GM12878 (cell line): ENCODE results near the gene CARHSP1. TPM values are rescaled to one million over a fixed set of nuclear protein-coding genes. Genes with fewer than 3 reads are reported as not detected.

Experiments
- ATAC-seq: fragments of 200-7000 bp; cut with Tn5 transposase; 3 replicates; pipeline ENCODE4 v1.9.1; 2020; ENCODE audit warnings: mild to moderate bottlenecking, moderate library complexity
- Bru-seq: library from RNA; stranded (reverse); fragments of 400-500 nt; gene quantifications from one replicate; lab custom pipeline; 2021; lab: Mats Ljungman, UMichigan
- BruChase-seq, 2 experiments: library from RNA; stranded (reverse); fragments of 400-500 nt; gene quantifications; one replicate each; lab custom pipeline; 2021; lab: Mats Ljungman, UMichigan
- BruUV-seq: library from RNA; stranded (reverse); fragments of 400-500 nt; replicated peaks from 2 replicates; lab custom pipeline; 2021; lab: Mats Ljungman, UMichigan
- CTCF ChIA-PET: fragments of 300-600 bp; sonication (Branson Sonifier 250); formaldehyde crosslinking; extraction: SDS; loops from one replicate; lab custom pipeline; 2021; ENCODE audit warnings: inconsistent platforms; lab: Yijun Ruan, JAX
- POLR2A ChIA-PET: fragments of 350-600 bp; formaldehyde crosslinking; extraction: SDS; loops from one replicate; lab custom pipeline; 2021; ENCODE audit warnings: inconsistent platforms; lab: Charles Lee
- RAD21 ChIA-PET: fragments of 300-600 bp; sonication (Branson Sonifier 250); formaldehyde crosslinking; loops from one replicate; lab custom pipeline; 2023; ENCODE audit warnings: antibody characterized with exemption; ENCODE audit not compliant: unreplicated experiment; lab: Charles Lee
- SMC1A ChIA-PET: fragments of 300-600 bp; sonication (Branson Sonifier 250); formaldehyde crosslinking; loops from one replicate; lab custom pipeline; 2023; ENCODE audit not compliant: unreplicated experiment, uncharacterized antibody; lab: Charles Lee
- DNase-seq: peaks from one replicate; pipeline ENCODE4 v3.0.0-alpha.2; 2011; ENCODE audit warnings: low read depth, low spot score
- FAIRE-seq: peaks from 3 replicates; lab custom pipeline; 2011; peaks lifted over from hg19 to GRCh38; lab: Jason Lieb, UNC
- H2AFZ ChIP-seq: 2 replicates; pipeline ENCODE4 v1.6.0; 2011; ENCODE audit warnings: low read depth, low read length, control low read depth; ENCODE audit not compliant: control insufficient read depth
- H3K27ac ChIP-seq: 2 replicates; pipeline ENCODE4 v1.5.1; 2011; ENCODE audit warnings: control low read depth; ENCODE audit not compliant: control insufficient read depth, insufficient read depth
- H3K27me3 ChIP-seq, 2 experiments: replicated peaks in 1 of 2; 2 replicates each; pipeline versions ENCODE4 v1.6.0 to v1.6.1; 2011; ENCODE audit warnings: low read length in 1 of 2; ENCODE audit not compliant: control insufficient read depth in 2 of 2, insufficient read depth in 2 of 2
- H3K36me3 ChIP-seq, 2 experiments: 2 replicates each; pipeline ENCODE4 v1.5.1; 2011; ENCODE audit warnings: low read length in 1 of 2; ENCODE audit not compliant: control insufficient read depth in 2 of 2, insufficient read depth in 2 of 2
- H3K4me1 ChIP-seq: 2 replicates; pipeline ENCODE4 v1.6.1; 2011; ENCODE audit warnings: mild to moderate bottlenecking, low read length, moderate library complexity, mixed read lengths; ENCODE audit not compliant: control insufficient read depth, insufficient read depth
- H3K4me2 ChIP-seq: 2 replicates; pipeline ENCODE4 v1.6.0; 2011; ENCODE audit warnings: control low read depth; ENCODE audit not compliant: control insufficient read depth, insufficient read depth
- H3K4me3 ChIP-seq: fragments of 200-600 bp; sonication (generic); 2 replicates; pipeline ENCODE4 v1.5.1; 2016
- H3K79me2 ChIP-seq: 2 replicates; pipeline ENCODE4 v1.6.0; 2011; ENCODE audit warnings: low read length; ENCODE audit not compliant: control insufficient read depth, insufficient read depth
- H3K9ac ChIP-seq: 2 replicates; pipeline ENCODE4 v1.8.0; 2011; ENCODE audit warnings: low read length, control low read depth, mixed read lengths; ENCODE audit not compliant: control insufficient read depth, insufficient read depth
- H3K9me3 ChIP-seq: replicated peaks from 3 replicates; pipeline ENCODE4 v1.5.1; 2011; ENCODE audit warnings: mild to moderate bottlenecking, low read length; ENCODE audit not compliant: control insufficient read depth, insufficient read depth
- H4K20me1 ChIP-seq: 2 replicates; pipeline ENCODE4 v1.6.0; 2011; ENCODE audit not compliant: control insufficient read depth, insufficient read depth
- DPF2 ChIP-seq: fragments of 450-650 bp; IDR thresholded peaks from 2 replicates; pipeline ENCODE4 v1.6.1; 2017; ENCODE audit warnings: mild to moderate bottlenecking
- EGR1 ChIP-seq, 2 experiments: IDR thresholded peaks; 1 replicate in 1 of 2; 2 replicates in 1 of 2; pipeline ENCODE4 v1.6.1; 2011 to 2012; ENCODE audit warnings: low read depth in 2 of 2, low read length in 2 of 2, borderline replicate concordance in 1 of 2, mild to moderate bottlenecking in 1 of 2, moderate library complexity in 1 of 2
- HDGF ChIP-seq: fragments of 450-650 bp; IDR thresholded peaks from 2 replicates; pipeline ENCODE4 v1.6.1; 2016; ENCODE audit warnings: antibody characterized with exemption
- MYB ChIP-seq: fragments of 150-350 bp; IDR thresholded peaks from 2 replicates; pipeline ENCODE4 v1.6.1; 2014; ENCODE audit warnings: mild to moderate bottlenecking, low read depth, low read length, borderline replicate concordance
- NFYA ChIP-seq: IDR thresholded peaks from 2 replicates; pipeline ENCODE4 v1.6.1; 2011; ENCODE audit warnings: low read depth, mild to moderate bottlenecking, low read length, improper control_type of control experiment, borderline replicate concordance
- SREBF1 ChIP-seq: IDR thresholded peaks from 2 replicates; pipeline ENCODE4 v1.6.1; 2012; ENCODE audit warnings: mild to moderate bottlenecking, low read length
- ZNF687 ChIP-seq: fragments of 450-650 bp; IDR thresholded peaks from 2 replicates; pipeline ENCODE4 v1.6.1; 2017; ENCODE audit warnings: mild to moderate bottlenecking, moderate library complexity
- WGBS: methylation state at CpG from one replicate; pipeline ENCODE4 v1.1.6; 2016; ENCODE audit warnings: low lambda C conversion rate; ENCODE audit not compliant: insufficient replicate concordance, insufficient coverage; ENCODE audit errors: missing lambda C conversion rate; 5-methylcytosine and 5-hydroxymethylcytosine counted together
- in situ Hi-C: fragments of 300-500 bp; cut with MboI; formaldehyde crosslinking; loops from 9 replicates; pipeline ENCODE4 v1.14.3; 2018; ENCODE audit warnings: mixed read lengths
- intact Hi-C: fragments of 100-400 bp; cut with micrococcal nuclease; formaldehyde crosslinking; loops from one replicate; pipeline ENCODE4 v1.14.2; 2022; ENCODE audit not compliant: unreplicated experiment
- long read RNA-seq, 2 experiments: library from polyadenylated mRNA; unstranded; transcript quantifications; one replicate each; pipeline ENCODE4 v2.0.0, GENCODE V29; 2019 to 2020
- polyA minus RNA-seq, 3 experiments: library from RNA; depleted of rRNA, polyadenylated mRNA; stranded (reverse); fragments of >200 nt; gene quantifications; 2 replicates each; pipeline ENCODE4 v1.2.3, GENCODE V29; 2011
- polyA plus RNA-seq, 11 experiments: library from polyadenylated mRNA; depleted of rRNA in 4 of 11; unstranded in 6 of 11; stranded (reverse) in 5 of 11; fragments of >200 nt; fragmentation: Nextera tagmentation in 4 of 11; fragmentation: Illumina TruSeq in 1 of 11; extraction: Ambion mirVana in 4 of 11; extraction: Trizol in 1 of 11; gene quantifications; 1 replicate in 1 of 11; 2 replicates in 10 of 11; pipeline versions ENCODE4 v1.2.1 to v1.2.3, GENCODE V29; 2011 to 2016; ENCODE audit warnings: inconsistent platforms in 2 of 11, missing spikeins in 2 of 11, low read depth in 1 of 11
- total RNA-seq, 4 experiments: library from RNA; depleted of rRNA in 3 of 4; stranded (reverse); fragments of >200 nt in 3 of 4; fragmentation: Illumina TruSeq in 1 of 4; extraction: Trizol in 1 of 4; gene quantifications; 2 replicates each; pipeline versions ENCODE4 v1.2.1 to v1.2.3, GENCODE V29; 2013 to 2021
- TF ChIP-seq, protein P1 (sequence below): IDR thresholded peaks from 2 replicates; pipeline ENCODE4 v1.6.1; 2011; ENCODE audit warnings: mild to moderate bottlenecking, low read depth, low read length, moderate library complexity; ENCODE audit not compliant: insufficient replicate concordance
- TF ChIP-seq, protein P2 (sequence below): fragments of 150-350 bp; IDR thresholded peaks from 2 replicates; pipeline ENCODE4 v1.6.1; 2014; ENCODE audit warnings: mild to moderate bottlenecking, low read depth, low read length

Gene CARHSP1
- total RNA-seq (2013; cell fraction: nucleolus; rRNA removed): 27.6 and 29.2 TPM in 2 replicates
- 92.3 and 109 TPM in 2 replicates for total RNA-seq (2014; rRNA removed)
- total RNA-seq (2014; rRNA removed; fragmentation: Illumina TruSeq; extraction: Trizol): 40.5 and 45.0 TPM in 2 replicates
- total RNA-seq (2021): 61.3 and 68.6 TPM in 2 replicates
- 45.4 TPM for polyA plus RNA-seq (2011; ENCODE audit: low read depth)
- 39.2 and 65.3 TPM in 2 replicates for polyA plus RNA-seq (2011; rRNA removed)
- polyA plus RNA-seq (2011; cell fraction: cytosol; rRNA removed): 94.4 and 162 TPM in 2 replicates
- polyA plus RNA-seq (2011; cell fraction: nucleus; rRNA removed): 80.8 and 81.4 TPM in 2 replicates
- 61.2 and 68.1 TPM in 2 replicates for polyA plus RNA-seq (2012)
- 24.7 and 34.1 TPM in 2 replicates for polyA plus RNA-seq (2014; fragmentation: Illumina TruSeq; extraction: Trizol)
- polyA plus RNA-seq (2014; fragmentation: Nextera tagmentation; extraction: Ambion mirVana): 1 to 10 TPM; 5.5 to 8.4 TPM
- 104 and 112 TPM in 2 replicates for polyA plus RNA-seq (2014; rRNA removed)
- 10 to 100 TPM; 83.2 to 86.2 TPM for polyA plus RNA-seq (2016; fragmentation: Nextera tagmentation; extraction: Ambion mirVana)
- polyA minus RNA-seq (2011; rRNA and poly(A)+ RNA removed): 81.6 and 120 TPM in 2 replicates
- 39.4 and 40.0 TPM in 2 replicates for polyA minus RNA-seq (2011; cell fraction: cytosol; rRNA and poly(A)+ RNA removed)
- polyA minus RNA-seq (2011; cell fraction: nucleus; rRNA and poly(A)+ RNA removed): 15.8 and 26.4 TPM in 2 replicates
- percentile 82 among the genes with signal in this experiment for Bru-seq, nascent RNA
- BruChase-seq, experiment 1, labeled RNA remaining after a 6-hour chase: percentile 76 among the genes with signal in this experiment
- percentile 81 among the genes with signal in this experiment for BruChase-seq, experiment 2, labeled RNA remaining after a 2-hour chase
- long read RNA-seq, experiment 1, transcript CARHSP1-201 (4 exons, 746 nt): major isoform, 35 of 41 reads
- long read RNA-seq, experiment 1, partial matches to known transcripts: 3 of 41 reads
- long read RNA-seq, experiment 1, other reads (novel, unspliced or antisense): 3 of 41 reads
- long read RNA-seq, experiment 2, transcript CARHSP1-201 (4 exons, 746 nt): major isoform, 11 of 19 reads
- long read RNA-seq, experiment 2, partial matches to known transcripts: 0 of 19 reads
- long read RNA-seq, experiment 2, other reads (novel, unspliced or antisense): 8 of 19 reads

- FAIRE-seq (peak; percentile 18), ATAC-seq (peak; percentile 82), DNase-seq (peak; percentile 51)
- Histone ChIP-seq H3K27me3 (no peaks in the 10 kb centered on the region), H3K79me2 (peaks cover 46% of the 10 kb centered on the region), H2AFZ (peak within 1 kb of the TSS; percentile 76), H3K4me1 (peaks cover 32% of the 10 kb centered on the region), H3K27ac (peak within 1 kb of the TSS; percentile 90), H3K9me3 (no peaks in the 10 kb centered on the region), H3K36me3 (peaks cover 3 to 8% of the 10 kb centered on the region in 2 experiments; a peak in 2 of 4 replicates), H3K4me3 (peak within 1 kb of the TSS; percentile 95), H3K9ac (peak within 1 kb of the TSS; percentile 95), H3K4me2 (peak within 1 kb of the TSS; percentile 94), H4K20me1 (0 out of 2 replicates have a peak, but pooled peaks cover 3% of the 10 kb centered on the region)
- BruUV-seq: no TSS peak
- under 1% methylated on average over 43 of the region's 83 CpGs for WGBS
- POLR2A ChIA-PET: interaction anchor here (0.6 to 2.2 kb wide), 14 partner anchors 9 to 223 kb away, joined by 3 to 8 read pairs (median 3); partner anchors contain the start of genes HAPSTR1, PMM2 and TMEM186
- SMC1A ChIA-PET: interaction anchor here (0.8 to 3.1 kb wide), 6 partner anchors 12 to 259 kb away, joined by 3 to 11 read pairs (median 3); no protein-coding TSS in a partner anchor
- in situ Hi-C loops (no loop called here), intact Hi-C loops (loop anchor here (1.0 kb wide), 2 partner anchors 24 to 71 kb away; partner anchors contain the start of genes PMM2 and TMEM186)
- CTCF ChIA-PET: interaction anchor here (0.7 to 3.1 kb wide), 5 partner anchors 11 to 50 kb away, joined by 3 to 30 read pairs (median 5); no protein-coding TSS in a partner anchor
- RAD21 ChIA-PET: interaction anchor here (0.6 to 3.9 kb wide), 23 partner anchors 9 to 301 kb away, joined by 3 to 44 read pairs (median 3); partner anchors contain the start of genes HAPSTR1, LITAFD, PMM2 and TMEM186
- TF ChIP-seq DPF2: peak; percentile 71; the same call in 1 of the 2 replicates
- TF ChIP-seq ZNF687: peak; percentile 32; the same call in 1 of the 2 replicates
- TF ChIP-seq HDGF: no peak
- TF ChIP-seq MYB: no peak
- no peak for TF ChIP-seq SREBF1
- TF ChIP-seq, protein P1, sequence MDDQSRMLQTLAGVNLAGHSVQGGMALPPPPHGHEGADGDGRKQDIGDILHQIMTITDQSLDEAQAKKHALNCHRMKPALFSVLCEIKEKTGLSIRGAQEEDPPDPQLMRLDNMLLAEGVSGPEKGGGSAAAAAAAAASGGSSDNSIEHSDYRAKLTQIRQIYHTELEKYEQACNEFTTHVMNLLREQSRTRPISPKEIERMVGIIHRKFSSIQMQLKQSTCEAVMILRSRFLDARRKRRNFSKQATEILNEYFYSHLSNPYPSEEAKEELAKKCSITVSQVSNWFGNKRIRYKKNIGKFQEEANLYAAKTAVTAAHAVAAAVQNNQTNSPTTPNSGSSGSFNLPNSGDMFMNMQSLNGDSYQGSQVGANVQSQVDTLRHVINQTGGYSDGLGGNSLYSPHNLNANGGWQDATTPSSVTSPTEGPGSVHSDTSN: no peak
- TF ChIP-seq, protein P2, sequence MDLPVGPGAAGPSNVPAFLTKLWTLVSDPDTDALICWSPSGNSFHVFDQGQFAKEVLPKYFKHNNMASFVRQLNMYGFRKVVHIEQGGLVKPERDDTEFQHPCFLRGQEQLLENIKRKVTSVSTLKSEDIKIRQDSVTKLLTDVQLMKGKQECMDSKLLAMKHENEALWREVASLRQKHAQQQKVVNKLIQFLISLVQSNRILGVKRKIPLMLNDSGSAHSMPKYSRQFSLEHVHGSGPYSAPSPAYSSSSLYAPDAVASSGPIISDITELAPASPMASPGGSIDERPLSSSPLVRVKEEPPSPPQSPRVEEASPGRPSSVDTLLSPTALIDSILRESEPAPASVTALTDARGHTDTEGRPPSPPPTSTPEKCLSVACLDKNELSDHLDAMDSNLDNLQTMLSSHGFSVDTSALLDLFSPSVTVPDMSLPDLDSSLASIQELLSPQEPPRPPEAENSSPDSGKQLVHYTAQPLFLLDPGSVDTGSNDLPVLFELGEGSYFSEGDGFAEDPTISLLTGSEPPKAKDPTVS: no peak
- TF ChIP-seq NFYA: no peak
- peak in 1 of 2 experiments; percentile 25; a peak in 1 of 3 replicates for TF ChIP-seq EGR1 (IDR thresholded peaks at IDR 0.05; ENCODE audit: borderline replicate concordance in 1 of 2, low read depth in 2 of 2, low read length in 2 of 2)
Measured at GRCh38 chr16:8868416-8869211, at the start of gene CARHSP1. Gene CARHSP1 (minus strand): TSS chr16:8869006. CDS start chr16:8859328, 9,678 bp downstream.
